Middle frontal gyrus (tissue), 1 donor: ENCODE data around the gene NEURL1B.
"Not testable (repeated sequence)": the region's sequence is repeated elsewhere in the genome, so short reads cannot be mapped to it uniquely, and the experiment has no call there.

ENCODE experiments used
- DNase-seq: peaks from one replicate; pipeline ENCODE4 v3.0.0-alpha.2; 2015; ENCODE audit warnings: low spot score; ENCODE audit errors: extremely low spot score

NEURL1B gene

DNA sequence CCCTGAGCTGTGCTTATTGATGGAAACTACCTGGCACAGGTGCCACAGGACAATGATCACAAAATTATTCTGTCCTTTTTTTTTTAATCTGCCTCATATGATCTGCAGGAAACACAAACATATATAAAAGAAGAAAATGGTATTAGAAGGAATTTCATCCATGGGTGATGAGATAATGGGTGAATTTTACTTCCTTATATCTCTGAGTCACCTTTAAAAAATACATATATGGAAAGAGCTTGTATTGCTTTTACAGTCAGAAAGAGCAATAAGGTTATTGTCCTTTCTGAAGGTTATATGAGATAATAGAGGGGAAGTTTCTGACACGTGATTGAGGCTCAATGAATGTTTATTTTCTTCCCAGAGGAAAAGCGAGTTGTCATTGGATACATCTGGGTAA is 31.6 kb downstream of the NEURL1B start:
- DNase-seq: no peak

DNA sequence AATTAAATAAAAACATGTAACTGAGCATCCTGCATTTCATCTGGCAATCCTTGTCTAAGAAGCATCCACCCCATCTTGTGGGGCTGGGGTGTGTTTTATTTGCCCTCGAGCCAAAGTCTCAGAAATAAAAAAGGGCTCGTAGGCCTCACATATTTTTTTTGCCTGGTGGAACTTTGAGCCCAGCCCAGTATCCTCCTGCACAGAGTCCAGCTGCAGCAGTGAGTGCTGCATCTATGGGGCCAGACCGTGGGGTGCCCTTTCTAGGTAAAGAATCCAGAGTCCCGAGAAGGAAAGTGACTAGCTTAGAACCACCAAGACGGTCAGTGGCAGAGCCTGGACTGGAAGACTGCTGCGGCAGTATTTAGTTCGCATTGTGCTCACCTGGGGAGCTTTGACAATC is 33.1 kb downstream of the NEURL1B start:
- DNase-seq: no peak

DNA sequence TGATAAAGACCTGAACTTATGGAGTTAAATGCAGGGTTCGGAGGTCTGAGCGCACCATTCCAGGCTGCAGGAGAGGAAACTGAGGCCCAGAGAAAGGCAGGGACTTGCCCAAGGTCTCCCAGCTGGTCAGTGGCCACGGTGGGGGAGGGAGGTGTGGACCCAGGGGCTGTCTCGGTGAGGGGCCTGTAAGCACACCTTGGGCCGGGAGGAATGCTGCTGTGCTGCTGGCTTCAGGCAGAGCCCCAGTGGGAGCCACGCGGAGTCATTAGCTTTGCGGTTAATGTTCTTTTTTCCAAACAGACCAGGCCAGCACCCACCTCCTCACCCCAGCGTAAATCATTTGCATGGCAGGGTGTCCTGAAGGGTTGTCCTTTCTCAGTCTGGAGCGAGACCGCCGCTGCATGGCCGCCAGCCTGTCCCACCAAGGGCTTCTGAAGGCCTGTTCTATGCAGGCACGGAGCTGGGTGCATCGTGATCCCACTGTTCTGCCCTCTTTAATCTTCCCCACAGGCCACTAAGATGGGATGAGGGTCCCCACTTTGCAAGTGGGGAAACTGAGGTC is 35.9 kb downstream of the NEURL1B start:
- DNase-seq: no peak

DNA sequence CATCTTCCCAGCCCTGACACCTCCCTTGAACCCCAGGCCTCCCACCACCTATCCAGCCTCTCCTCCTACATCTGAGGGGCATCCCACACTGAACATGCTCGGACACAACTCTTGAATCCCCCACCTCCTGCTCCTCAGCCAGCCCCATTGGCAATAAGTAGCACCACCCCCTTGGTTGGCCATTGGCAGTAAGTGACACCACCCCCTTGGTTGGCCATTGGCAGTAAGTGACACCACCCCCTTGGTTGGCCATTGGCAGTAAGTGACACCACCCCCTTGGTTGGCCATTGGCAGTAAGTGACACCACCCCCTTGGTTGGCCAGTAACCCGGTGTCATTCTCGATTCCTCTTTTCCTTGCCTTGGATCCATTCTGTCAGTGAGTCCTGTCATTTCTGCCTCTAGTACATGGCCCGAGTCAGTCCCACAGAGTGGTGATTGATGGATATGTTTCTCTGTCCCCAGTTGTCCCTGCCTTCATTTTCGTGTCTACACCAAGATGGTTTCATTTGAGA is 37.4 kb downstream of the NEURL1B start:
- not testable (repeated sequence) for DNase-seq

DNA sequence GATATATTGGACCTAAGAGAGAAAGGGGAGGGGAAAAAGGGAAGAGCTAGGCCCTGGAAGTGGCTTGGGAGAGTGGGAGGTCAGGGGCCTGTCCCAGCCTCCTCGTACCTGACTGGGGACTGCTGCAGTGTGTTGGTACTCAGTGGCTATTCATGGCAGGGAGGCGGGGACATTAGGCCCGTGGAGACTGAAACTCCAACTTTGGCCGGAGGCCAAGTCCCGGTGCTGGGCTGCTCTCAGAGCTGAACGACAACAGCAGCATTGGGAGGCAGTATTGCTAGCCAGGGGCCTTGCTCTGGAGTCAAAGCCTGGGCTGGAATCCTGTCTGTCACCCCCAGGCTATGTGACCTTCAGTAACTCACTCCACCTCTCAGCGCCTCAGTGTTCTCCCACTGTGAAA is 37.8 kb downstream of the NEURL1B start:
- DNase-seq: no peak

DNA sequence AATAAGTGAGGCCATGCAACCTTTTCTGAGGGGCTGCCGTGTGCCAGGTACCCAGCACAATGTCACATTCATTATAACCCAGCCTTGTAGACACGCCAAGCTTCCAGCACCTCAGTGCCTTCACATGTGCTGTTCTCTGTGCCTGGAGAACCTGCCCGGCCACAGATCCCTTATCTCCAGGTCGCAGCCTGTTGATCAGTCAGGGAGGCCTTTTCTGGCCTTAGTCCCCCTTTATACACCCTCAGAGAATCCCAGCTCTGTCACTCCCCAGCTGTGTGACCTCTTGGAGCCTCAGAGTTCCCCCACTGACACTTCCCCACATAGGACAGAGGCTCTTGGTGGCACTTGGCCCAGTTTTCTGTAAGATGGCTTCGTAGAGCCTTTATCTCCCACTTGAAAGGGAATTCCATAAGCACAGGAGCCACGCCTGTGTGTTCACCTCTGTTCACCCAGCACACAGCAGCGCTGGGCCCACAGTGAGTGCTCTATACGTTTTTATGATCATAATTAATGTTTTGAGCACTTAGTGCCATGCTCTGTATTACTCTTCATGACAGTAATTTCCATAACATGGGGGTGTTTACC is 38.7 kb downstream of the NEURL1B start:
- DNase-seq: no peak

DNA sequence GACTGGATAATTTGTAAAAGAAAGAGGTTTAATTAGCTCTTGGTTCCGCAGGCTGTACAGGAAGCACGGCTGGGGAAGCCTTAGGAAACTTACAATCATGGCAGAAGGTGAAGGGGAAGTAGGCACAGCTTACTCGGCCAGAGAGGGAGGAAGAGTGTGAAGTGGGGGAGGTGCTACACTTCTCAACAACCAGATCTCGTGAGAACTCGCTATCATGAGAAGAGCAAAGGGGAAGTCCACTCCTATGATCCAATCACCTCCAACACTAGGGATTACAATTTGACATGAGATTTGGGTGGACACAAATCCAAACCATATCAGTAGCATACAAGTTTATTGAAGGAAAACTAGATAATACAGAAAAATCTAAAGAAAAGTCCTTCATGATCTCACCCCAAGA is 39.9 kb downstream of the NEURL1B start:
- no peak for DNase-seq

DNA sequence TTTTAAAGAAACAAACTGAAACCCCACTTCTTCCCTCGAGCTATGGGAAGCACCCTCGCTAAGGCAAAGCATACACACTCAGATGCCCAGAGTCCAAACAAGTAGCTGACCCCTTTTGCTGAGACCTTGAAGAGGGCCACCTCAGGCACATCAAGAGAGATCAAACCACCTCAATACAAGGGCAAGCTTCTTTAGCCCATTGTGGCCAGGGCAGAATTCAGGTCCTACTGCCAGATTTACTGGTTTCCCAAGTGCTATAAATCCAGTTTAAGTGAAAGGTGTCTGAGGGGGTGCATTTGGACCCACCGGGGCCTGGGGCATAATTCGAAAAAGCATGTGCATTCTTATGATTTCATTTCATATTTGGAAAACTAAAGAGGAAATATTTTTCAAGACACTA is 40.4 kb downstream of the NEURL1B start:
- DNase-seq: no peak

DNA sequence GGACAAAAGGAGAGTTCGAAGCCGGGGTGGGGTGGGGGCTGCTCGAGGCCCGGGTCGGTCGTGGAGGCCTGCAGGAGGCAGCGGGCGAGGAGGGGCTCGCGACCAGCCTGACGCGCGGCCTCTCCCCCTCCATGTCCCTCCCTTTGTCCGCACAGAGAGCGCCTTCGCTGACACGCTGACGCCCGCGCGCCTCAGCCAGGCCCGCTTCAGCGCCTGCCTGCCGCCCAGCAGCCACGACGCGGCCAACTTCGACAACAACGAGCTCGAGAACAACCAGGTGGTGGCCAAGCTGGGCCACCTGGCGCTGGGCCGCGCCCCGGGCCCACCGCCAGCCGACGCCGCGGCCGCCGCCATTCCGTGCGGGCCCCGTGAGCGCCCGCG is 42.2 kb downstream of the NEURL1B start:
- no peak for DNase-seq

DNA sequence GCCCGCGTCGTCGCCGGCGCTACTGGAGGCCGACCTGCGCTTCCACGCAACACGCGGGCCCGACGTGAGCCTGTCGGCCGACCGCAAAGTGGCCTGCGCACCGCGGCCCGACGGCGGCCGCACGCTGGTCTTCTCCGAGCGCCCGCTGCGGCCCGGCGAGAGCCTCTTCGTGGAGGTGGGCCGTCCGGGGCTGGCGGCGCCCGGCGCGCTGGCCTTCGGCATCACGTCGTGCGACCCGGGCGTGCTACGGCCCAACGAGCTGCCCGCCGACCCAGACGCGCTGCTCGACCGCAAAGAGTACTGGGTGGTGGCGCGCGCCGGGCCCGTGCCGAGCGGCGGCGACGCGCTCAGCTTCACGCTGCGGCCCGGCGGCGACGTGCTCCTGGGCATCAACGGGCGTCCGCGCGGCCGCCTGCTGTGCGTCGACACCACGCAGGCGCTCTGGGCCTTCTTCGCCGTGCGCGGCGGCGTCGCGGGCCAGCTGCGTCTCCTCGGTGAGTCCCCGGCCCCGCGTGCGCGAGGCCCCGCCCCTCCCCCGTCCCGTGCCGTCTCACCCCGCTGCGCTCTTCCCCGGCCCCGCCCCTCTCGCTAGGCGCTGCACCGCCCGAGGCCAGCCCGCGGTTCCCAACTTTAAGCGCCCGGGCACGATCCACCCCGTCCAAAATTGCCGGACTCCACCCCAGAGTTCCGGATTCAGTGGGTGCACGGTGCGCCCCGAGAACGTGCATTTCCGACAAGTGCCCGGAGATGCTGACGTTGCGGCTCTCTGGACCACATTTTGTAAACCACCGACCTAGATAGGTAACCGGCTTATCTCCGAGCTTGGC is 42.8 kb downstream of the NEURL1B start:
- DNase-seq: no peak

DNA sequence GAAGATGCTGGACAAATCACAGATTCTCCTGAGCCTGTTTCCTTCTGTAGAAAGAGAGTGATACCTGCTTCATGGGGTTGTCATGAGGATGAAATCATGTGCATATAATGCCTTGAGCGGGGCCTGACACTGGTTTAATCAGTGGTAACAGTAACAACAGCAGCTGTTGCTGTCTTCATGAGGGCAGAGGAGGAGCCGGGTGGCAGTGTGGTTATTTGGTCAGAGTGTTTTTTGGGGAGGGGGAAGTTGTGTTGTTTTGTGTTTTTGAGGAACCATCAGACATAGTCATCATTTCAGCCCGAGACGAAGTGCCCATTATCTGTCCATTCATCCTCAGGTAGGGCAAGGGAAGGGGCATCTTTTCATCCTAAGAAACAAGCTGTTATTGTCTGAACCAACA is 44.0 kb downstream of the NEURL1B start:
- DNase-seq: no peak

DNA sequence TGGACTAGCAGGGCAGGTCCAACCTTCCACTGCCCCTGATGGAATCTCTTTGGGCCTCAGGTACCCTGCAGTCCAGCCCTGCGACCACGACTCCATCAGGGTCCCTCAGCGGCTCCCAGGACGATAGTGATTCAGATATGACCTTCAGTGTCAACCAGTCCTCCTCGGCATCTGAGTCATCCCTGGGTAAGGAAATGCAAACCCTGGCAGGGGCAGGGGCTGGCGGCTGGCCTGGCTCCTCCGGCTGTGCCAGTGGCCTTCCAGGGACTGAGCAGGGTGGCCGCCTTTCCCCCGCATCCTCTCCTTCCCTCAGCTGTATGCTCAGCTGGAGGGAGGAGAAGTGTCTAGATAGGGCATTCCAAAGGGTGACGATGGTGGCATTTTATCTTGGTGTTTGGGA is 45.0 kb downstream of the NEURL1B start:
- no peak for DNase-seq

DNA sequence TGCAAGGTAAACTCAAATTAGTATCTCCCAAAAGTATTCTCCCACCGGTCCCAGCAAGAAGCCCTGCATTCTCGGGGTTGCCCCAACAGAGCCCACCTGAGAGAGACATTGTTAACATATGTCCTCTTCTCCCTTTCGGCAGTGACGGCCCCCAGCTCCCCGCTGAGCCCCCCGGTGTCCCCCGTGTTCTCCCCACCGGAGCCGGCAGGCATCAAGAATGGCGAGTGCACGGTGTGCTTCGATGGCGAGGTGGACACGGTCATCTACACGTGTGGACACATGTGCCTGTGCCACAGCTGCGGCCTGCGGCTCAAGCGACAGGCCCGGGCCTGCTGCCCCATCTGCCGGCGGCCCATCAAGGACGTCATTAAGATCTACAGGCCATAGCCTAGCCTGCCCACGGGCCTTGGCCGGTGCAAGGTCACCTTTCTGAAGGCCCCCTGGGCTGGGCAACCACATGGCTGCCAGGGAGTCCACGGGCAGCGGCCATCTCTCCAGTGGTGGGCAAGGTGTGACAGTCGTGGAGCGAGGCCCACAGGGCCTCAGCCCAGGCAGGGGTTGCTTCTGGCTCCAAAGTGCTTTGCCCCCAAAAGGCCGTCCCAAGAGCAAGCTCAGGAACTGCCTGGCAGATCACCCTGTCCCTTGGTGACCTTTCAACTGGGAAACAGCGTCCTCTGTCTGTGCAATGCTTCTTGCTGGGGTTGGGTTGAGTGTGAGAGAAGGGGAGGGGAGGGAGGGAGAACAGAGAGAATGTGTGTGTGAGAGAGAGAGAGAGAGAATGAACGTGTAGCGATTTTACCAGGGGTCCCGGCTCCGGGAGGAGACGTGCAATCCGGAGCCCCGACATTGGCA is 45.7 kb downstream of the NEURL1B start:
- no peak for DNase-seq

DNA sequence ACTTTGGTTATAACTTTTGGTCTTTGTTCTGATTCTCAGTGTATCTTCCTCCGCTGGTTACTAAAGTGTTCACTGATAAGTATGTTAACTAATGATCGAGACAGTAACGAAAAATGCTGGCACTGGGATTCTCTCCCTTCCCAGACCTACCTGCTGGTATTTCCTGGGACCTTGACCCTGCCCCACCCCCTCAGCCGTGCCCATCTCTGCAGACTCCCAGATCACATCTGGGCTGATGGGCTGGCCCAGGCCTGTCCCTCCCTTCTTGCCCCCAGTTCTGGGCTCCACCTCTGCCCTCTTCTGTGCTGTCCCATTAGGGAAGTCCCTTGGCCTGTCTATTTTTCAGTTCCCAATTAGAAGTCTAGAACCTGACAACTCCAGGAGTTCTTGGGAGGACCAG is 46.9 kb downstream of the NEURL1B start:
- no peak for DNase-seq

DNA sequence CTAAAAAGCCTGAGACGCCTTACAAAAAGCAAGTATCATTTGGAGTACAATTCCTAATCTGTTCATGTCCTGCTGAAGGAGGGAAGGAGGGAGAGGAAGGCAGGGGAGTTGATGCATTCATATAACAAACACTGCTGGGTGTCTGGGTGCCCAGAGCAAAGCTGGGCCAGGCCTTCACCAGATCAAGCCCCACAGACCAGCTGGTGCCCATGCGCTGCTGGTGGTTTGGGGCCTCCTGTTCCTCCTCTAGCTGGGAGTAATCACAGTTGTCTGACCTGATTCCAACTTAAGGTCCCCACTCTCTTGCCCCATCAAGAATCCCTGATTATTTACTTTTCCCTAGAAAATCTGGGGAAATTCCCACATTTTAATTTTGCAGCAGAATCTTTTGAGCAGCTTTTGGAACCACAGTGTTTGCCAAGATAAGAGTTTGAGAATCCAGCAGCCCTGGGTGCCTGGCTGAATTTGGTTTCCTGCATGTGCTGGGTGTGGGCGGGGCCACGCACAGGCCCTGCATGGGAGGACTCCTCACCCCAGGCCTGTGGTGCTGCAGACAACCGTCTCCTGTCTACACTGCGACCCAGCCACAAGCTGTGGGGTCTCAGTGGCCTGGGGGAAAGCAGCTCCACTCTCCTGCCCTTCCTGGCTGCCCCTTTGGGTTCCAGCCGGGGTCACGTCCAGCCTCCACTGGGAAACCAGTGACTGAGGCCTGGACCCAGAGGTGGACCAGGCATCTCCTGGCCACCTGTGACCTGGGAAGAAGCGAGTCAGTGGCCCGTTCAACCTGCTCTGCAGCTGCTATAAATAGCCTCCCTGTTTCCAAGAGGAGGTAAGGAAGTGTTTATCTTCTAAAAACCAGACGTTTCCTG is 47.5 kb downstream of the NEURL1B start:
- DNase-seq: no peak

DNA sequence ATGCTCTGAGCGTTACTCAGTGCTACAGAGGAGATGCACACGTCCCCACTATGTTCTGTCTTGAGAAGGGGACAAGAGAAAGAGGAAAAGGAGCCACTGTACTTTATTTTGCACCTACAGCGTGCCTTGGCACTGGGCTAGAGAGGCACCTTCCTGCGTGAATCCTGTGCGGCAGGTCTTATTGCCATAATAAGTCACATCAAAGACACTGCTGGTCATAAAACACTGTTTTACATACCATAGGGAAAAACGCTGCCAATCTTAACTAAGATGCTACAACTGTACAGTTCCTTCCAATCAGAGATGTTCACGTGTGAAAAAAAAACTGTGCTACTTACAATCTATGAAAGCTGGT is 48.1 kb downstream of the NEURL1B start:
- DNase-seq: no peak

DNA sequence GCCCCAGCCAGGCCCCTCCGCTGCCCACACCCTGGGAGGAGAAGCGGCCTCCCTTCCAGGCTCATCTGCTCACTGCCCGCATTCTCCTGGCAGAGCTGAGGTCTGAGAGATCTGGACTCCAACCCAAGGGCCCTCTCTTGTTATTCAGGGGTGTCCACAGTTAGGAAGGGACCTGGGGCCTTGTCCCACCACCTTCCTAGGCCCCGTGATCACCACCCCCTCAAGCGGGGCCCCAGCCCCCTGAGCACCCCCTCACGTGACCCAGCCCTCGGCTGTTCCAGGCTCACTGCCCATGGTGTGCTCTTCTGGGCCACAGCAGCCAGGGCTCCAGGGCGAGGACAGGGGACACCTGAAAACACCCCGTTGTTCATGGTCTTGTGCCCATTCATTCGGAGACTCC is 48.7 kb downstream of the NEURL1B start:
- no peak for DNase-seq

DNA sequence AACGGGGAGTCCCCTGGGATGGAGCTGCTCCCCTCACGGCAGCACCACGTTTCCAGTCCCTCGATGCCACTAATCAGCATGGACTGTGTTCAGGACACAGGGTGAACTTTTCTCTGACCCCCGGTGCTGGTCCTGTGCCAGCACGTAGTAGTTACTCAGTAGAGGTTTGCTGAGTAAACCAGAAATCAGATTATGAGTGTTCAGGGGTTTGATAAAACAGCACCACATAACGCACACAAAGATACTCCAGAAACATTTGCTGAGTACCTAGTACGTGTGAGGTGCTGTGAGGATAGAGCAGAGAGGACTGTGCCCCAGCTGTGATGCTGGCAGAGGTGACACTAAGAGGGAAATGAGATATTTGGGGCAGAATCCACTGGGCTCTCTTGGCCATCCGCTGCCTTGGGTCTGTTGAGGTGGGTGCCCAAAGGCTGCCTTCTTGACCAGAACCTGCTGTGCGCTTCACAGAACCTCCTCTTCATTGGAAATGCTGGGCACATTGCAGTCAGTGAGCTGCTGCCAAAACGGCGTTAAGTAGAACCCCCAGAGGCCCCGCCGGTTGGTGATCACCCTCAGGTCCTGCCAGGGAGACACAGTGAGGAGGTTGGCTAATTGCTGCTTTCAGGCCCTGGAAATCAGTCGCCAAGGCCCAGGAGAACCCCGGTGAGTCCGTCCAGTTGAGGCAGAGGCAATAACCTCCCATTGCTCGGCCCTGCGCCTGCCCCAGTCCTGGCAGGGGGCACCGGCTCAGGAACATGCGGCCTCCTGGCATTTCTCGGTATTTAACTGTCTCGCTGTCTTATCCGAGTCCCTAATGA is 49.4 kb downstream of the NEURL1B start:
- DNase-seq: no peak

DNA sequence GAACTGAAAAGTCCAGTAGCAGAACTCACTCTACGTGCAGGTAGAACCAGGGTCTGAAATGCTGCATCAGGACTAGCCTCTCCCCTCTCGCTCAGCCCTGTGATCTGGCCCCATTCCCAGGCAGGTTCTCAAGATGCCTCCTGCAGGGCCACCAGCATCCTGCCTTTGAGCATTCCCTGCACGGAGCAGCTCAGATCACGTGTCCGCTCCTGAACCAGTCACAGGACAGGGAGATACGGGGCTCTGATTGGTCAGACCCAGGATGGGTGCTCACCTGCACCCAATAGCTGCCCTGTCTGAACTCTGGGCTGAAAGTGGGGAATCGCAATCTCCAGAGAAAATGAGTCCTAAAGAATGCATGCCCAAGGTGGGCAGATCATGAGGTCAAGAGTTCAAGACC is 50.8 kb downstream of the NEURL1B start:
- DNase-seq: no peak

DNA sequence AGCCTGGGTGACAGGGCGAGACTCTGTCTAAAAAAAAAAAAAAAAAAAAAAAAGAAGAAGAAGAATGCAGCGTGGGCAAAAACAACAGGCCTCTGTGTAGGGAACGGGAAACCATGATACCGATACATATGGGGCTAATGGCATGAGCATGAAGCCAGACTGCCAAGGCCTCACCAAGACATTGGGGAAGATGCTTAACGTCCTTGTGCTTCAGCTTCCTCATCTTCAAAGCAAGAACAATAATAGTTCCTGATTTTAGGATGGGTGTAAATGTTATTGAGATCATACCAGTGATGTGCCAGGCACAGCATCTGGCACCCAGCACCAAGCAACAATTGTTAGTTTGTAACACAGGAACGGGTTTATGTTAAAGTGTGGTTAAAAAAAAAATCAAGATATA is 51.4 kb downstream of the NEURL1B start:
- no peak for DNase-seq
